Neural cell (in vitro differentiated cells): Measurements from ENCODE around the gene WDR20.

Experiments
- EP300 ChIP-seq: fragments of 450-650 bp; conservative IDR thresholded peaks from 2 replicates; pipeline ENCODE4 v1.6.1; 2014; ENCODE audit warnings: antibody characterized with exemption, mild to moderate bottlenecking, moderate library complexity; ENCODE audit not compliant: poor library complexity, severe bottlenecking
- EZH2 ChIP-seq: fragments of 200-600, 300-800 bp; shearing (Covaris generic), sonication (generic); IDR thresholded peaks from 2 replicates; pipeline ENCODE4 v1.6.1; 2014; ENCODE audit warnings: antibody characterized with exemption, low read length, borderline replicate concordance, mild to moderate bottlenecking; ENCODE audit not compliant: insufficient read depth, poor library complexity, severe bottlenecking
- POLR2AphosphoS5 ChIP-seq: IDR thresholded peaks from 2 replicates; pipeline ENCODE4 v1.6.1; 2012
- RAD21 ChIP-seq: fragments of 450-650 bp; conservative IDR thresholded peaks from 2 replicates; pipeline ENCODE4 v1.6.1; 2014; ENCODE audit warnings: antibody characterized with exemption, mild to moderate bottlenecking, moderate library complexity
- SMC3 ChIP-seq: fragments of 450-650 bp; conservative IDR thresholded peaks from 2 replicates; pipeline ENCODE4 v1.6.1; 2014; ENCODE audit warnings: antibody characterized with exemption, mild to moderate bottlenecking, moderate library complexity; ENCODE audit not compliant: poor library complexity
- TAF1 ChIP-seq: IDR thresholded peaks from 2 replicates; pipeline ENCODE4 v1.6.1; 2012; ENCODE audit warnings: low read depth
- TF ChIP-seq, protein P1 (sequence below): fragments of 450-650 bp; IDR thresholded peaks from 2 replicates; pipeline ENCODE4 v1.5.1; 2014; ENCODE audit warnings: antibody characterized with exemption, mild to moderate bottlenecking, moderate library complexity; ENCODE audit not compliant: poor library complexity, severe bottlenecking
- TF ChIP-seq, protein P2 (sequence below): IDR thresholded peaks from 2 replicates; pipeline ENCODE4 v1.6.1; 2012; ENCODE audit warnings: borderline replicate concordance

DNA sequence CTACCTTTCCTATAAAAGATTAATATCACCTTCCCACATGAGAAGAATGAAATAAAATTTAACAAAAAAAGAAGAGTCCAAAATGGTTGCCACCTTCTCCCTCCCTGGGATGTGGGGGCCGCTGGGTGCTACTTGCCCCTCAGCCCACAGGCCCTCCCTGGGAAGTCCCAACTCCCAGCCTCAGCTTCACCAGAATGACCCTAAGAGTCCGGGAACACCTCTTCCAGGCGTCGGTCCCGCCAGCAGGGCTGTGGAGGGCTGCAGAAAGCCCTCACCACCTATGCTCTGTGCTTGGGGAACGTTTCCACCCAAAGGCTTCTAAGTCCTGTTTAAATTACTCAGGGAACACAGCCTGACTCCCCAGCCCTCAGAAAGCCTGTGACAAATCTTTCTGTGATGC is 93.4 kb downstream of the WDR20 start:
- TF ChIP-seq EZH2 (no peak), TAF1 (no peak), RAD21 (no peak), POLR2AphosphoS5 (no peak), SMC3 (no peak), EP300 (no peak)
- TF ChIP-seq, protein P1, sequence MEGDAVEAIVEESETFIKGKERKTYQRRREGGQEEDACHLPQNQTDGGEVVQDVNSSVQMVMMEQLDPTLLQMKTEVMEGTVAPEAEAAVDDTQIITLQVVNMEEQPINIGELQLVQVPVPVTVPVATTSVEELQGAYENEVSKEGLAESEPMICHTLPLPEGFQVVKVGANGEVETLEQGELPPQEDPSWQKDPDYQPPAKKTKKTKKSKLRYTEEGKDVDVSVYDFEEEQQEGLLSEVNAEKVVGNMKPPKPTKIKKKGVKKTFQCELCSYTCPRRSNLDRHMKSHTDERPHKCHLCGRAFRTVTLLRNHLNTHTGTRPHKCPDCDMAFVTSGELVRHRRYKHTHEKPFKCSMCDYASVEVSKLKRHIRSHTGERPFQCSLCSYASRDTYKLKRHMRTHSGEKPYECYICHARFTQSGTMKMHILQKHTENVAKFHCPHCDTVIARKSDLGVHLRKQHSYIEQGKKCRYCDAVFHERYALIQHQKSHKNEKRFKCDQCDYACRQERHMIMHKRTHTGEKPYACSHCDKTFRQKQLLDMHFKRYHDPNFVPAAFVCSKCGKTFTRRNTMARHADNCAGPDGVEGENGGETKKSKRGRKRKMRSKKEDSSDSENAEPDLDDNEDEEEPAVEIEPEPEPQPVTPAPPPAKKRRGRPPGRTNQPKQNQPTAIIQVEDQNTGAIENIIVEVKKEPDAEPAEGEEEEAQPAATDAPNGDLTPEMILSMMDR, result no peak
- TF ChIP-seq, protein P2, sequence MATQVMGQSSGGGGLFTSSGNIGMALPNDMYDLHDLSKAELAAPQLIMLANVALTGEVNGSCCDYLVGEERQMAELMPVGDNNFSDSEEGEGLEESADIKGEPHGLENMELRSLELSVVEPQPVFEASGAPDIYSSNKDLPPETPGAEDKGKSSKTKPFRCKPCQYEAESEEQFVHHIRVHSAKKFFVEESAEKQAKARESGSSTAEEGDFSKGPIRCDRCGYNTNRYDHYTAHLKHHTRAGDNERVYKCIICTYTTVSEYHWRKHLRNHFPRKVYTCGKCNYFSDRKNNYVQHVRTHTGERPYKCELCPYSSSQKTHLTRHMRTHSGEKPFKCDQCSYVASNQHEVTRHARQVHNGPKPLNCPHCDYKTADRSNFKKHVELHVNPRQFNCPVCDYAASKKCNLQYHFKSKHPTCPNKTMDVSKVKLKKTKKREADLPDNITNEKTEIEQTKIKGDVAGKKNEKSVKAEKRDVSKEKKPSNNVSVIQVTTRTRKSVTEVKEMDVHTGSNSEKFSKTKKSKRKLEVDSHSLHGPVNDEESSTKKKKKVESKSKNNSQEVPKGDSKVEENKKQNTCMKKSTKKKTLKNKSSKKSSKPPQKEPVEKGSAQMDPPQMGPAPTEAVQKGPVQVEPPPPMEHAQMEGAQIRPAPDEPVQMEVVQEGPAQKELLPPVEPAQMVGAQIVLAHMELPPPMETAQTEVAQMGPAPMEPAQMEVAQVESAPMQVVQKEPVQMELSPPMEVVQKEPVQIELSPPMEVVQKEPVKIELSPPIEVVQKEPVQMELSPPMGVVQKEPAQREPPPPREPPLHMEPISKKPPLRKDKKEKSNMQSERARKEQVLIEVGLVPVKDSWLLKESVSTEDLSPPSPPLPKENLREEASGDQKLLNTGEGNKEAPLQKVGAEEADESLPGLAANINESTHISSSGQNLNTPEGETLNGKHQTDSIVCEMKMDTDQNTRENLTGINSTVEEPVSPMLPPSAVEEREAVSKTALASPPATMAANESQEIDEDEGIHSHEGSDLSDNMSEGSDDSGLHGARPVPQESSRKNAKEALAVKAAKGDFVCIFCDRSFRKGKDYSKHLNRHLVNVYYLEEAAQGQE, result no peak
